A549 (cell line): ENCODE data around the gene PDCL2.

Source experiments
- CBX8 ChIP-seq: fragments of 200-600 bp; sonication (generic); IDR thresholded peaks from 2 replicates; pipeline ENCODE4 v1.6.1; 2016
- CTCF ChIP-seq: fragments of >200 bp; sonication (Bioruptor Twin); formaldehyde crosslinking; IDR thresholded peaks from 3 replicates; pipeline ENCODE4 v1.5.1; 2016
- HDAC2 ChIP-seq: fragments of 200-600 bp; sonication (generic); IDR thresholded peaks from 2 replicates; pipeline ENCODE4 v1.6.1; 2016
- MAZ ChIP-seq: fragments of 150-350 bp; IDR thresholded peaks from 2 replicates; pipeline ENCODE4 v1.6.1; 2014; ENCODE audit warnings: antibody characterized with exemption, low read depth, low read length, borderline replicate concordance
- NR3C1 ChIP-seq: fragments of >200 bp; sonication (Bioruptor Twin); formaldehyde crosslinking; IDR thresholded peaks from 3 replicates; pipeline ENCODE4 v1.6.1; 2017
- POLR2A ChIP-seq: IDR thresholded peaks from 2 replicates; pipeline ENCODE4 v1.6.1; 2012; ENCODE audit warnings: mild to moderate bottlenecking, low read length
- POLR2AphosphoS2 ChIP-seq: conservative IDR thresholded peaks from 2 replicates; pipeline ENCODE4 v1.6.1; 2012; ENCODE audit warnings: low read length, improper control_type of control experiment, inconsistent platforms
- RARB ChIP-seq: fragments of 250-450 bp; sonication (Bioruptor Pico); IDR thresholded peaks from 2 replicates; pipeline ENCODE4 v1.8.0; 2021; ENCODE audit warnings: mild to moderate bottlenecking, moderate library complexity
- RFX5 ChIP-seq: fragments of 450-650 bp; IDR thresholded peaks from 2 replicates; pipeline ENCODE4 v1.7.1; 2014; ENCODE audit warnings: antibody characterized with exemption, mild to moderate bottlenecking, moderate library complexity
- TP53 ChIP-seq: fragments of 250-450 bp; sonication (Bioruptor Pico); IDR thresholded peaks from 2 replicates; pipeline ENCODE4 v1.5.0; 2021; ENCODE audit warnings: mild to moderate bottlenecking, moderate library complexity
- ZFP36 ChIP-seq: fragments of 450-650 bp; IDR thresholded peaks from 2 replicates; pipeline ENCODE4 v1.6.1; 2014; ENCODE audit warnings: borderline replicate concordance; ENCODE audit not compliant: partially characterized antibody

GRCh38 chr4:55571806-55572205, 20.2 kb downstream of the PDCL2 start:
- TF ChIP-seq CTCF (no peak), NR3C1 (no peak), MAZ (no peak), POLR2A (no peak), RFX5 (no peak), TP53 (CRISPR knock-in tag) (no peak), ZFP36 (no peak), CBX8 (no peak), POLR2AphosphoS2 (no peak), HDAC2 (no peak), RARB (no peak)
